Cardiac muscle cell (in vitro differentiated cells and primary cell): ENCODE data around the gene IGSF9. TPM values are rescaled to one million over a fixed set of nuclear protein-coding genes. Genes with fewer than 3 reads are reported as not detected.

Experiments
- DNase-seq, 2 donors: peaks; one replicate each; pipeline versions ENCODE4 v3.0.0 to v3.0.0-alpha.2; 2010 to 2017; ENCODE audit warnings: low read depth in 1 of 2, low spot score in 1 of 2
- H3K27ac ChIP-seq: fragments of 200-600 bp; sonication (generic); 2 replicates; pipeline ENCODE4 v1.5.1; 2016
- H3K27me3 ChIP-seq: fragments of 200-600 bp; sonication (generic); 2 replicates; pipeline ENCODE4 v1.6.0; 2016; ENCODE audit warnings: control low read depth
- H3K36me3 ChIP-seq: fragments of 200-600 bp; sonication (generic); 2 replicates; pipeline ENCODE4 v1.5.1; 2016; ENCODE audit warnings: control low read depth
- H3K4me1 ChIP-seq: fragments of 200-600 bp; sonication (generic); 2 replicates; pipeline ENCODE4 v1.8.1; 2017; ENCODE audit warnings: low read depth, mild to moderate bottlenecking, mixed run types
- H3K4me3 ChIP-seq: fragments of 200-600 bp; sonication (generic); 2 replicates; pipeline ENCODE4 v1.5.1; 2016; ENCODE audit warnings: mild to moderate bottlenecking
- H3K9me3 ChIP-seq: fragments of 200-600 bp; sonication (generic); 2 replicates; pipeline ENCODE4 v1.5.1; 2017; ENCODE audit warnings: low read depth, mild to moderate bottlenecking, control low read depth
- CTCF ChIP-seq: IDR thresholded peaks from 2 replicates; pipeline ENCODE4 v1.5.1; 2012; ENCODE audit warnings: low read depth, mild to moderate bottlenecking, low read length
- polyA plus RNA-seq: library from polyadenylated mRNA; unstranded; fragments of >200 nt; fragmentation: Nextera tagmentation; extraction: Ambion mirVana; gene quantifications from 2 replicates; pipeline ENCODE4 v1.2.1, GENCODE V29; 2016
- total RNA-seq: library from RNA; depleted of rRNA; stranded (reverse); fragments of >200 nt; gene quantifications from 2 replicates; pipeline ENCODE4 v1.2.3, GENCODE V29; 2016

IGSF9 gene
- total and polyA plus RNA-seq, 2 experiments from 2014 or later = 1.7 to 2.3 TPM

DNA sequence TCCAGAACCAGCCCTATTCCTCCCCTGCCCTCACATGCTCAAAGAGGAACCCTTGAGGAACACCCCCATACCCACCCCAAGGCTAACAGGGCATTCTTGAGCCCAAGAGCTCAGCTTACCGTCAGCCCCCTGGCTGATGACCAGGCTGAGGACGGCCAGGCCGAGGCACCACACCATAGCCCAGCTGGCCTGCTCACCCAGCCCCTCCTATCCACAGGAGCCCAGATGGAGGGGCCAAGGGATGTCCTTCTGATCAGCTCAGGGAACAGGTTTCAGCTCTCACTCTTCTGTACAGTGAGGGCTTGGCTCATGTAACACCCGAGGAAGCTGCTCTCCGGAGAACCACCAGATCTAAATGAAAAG, 2.2 kb downstream of the IGSF9 start:
- Histone ChIP-seq H3K27ac (no peak overlapping the region), H3K27me3 (no peaks in the 10 kb centered on the region), H3K9me3 (no peaks in the 10 kb centered on the region), H3K4me3 (no peak overlapping the region), H3K4me1 (no peaks in the 10 kb centered on the region), H3K36me3 (no peaks in the 10 kb centered on the region)
- no peak for DNase-seq
- TF ChIP-seq CTCF = no peak

DNA sequence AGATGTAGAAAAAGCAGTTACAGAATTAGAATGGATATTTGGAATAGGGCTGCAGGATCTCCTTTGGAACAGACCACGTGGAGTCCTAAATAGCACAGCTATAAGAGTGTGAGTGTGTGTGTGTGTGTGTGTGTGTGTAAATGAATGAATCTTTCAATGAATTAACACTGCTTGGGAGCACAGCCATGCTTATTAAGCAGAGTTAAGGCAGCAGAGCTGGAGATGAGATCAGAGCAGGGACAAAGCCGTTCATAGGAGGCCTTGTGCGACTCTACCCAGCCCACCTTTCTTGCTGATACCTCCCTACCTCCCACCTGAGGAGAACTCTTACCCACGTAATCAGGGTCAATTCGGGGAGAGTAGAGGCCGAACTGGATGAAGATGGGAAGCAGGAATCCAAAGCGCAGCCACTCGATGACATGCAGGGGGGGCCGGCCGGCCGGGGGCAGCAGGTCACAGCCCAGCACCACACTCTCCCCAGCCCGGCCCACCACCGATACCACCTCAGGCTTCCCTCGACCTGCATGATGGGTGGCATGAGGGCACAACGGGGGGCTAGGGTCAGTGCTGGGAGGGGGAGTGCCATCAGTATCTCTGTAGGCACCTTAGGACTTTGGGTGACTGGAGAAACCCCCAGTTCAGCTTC, 2.7 kb downstream of the IGSF9 start:
- Histone ChIP-seq H3K4me1 (no peaks in the 10 kb centered on the region), H3K27ac (no peak overlapping the region), H3K27me3 (no peaks in the 10 kb centered on the region), H3K36me3 (no peaks in the 10 kb centered on the region), H3K9me3 (no peaks in the 10 kb centered on the region), H3K4me3 (no peak overlapping the region)
- no peak for TF ChIP-seq CTCF
- no peak for DNase-seq

DNA sequence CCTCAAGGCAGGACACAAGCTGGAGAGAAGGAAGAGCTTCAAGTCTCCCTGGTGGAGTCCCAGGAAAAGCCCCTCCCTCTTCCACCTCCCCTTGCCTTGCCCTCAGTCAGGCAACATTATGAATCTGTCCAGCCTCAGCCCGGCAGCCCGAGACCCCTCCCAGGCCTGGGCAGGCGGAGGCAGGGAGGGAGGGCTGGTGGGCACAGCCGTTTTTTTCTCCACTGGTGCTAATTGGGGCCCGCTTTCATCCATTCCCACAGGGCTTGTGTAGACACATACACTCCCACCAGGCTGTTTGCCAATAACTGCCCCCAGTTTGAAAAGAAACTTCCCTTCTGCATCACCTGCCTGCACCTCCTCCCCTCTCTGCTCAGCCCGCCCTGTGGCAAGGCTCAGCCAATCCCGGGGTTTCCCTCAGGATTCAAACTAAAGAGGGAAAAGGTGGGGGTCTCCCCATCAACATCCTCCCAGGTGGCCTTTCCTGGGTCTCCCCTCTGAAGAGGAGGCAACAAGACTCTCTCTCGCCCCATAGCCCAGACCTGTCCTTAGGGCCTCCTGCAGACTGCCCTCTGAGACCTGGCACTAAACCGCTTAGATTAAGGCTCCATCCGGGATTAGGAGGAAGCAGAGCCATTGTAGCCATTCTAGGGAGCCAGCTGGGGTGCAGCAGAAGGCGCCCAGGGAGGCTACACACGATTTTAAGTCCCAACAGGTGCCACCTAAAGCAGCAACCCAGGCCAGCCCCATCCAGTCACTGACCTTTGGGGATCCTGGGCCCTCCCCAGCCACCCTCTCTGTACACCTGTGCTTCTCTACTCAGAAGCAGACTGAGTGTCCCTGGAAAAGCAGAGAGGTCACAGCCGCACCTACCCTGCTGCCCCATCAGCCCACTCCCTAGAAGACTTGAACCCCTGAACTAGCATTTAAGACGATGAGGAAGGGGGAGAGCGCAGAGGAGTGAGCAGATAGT, 3.5 kb downstream of the IGSF9 start:
- Histone ChIP-seq H3K4me3 (no peak overlapping the region), H3K27ac (no peak overlapping the region), H3K4me1 (peaks cover 4% of the 10 kb centered on the region), H3K9me3 (no peaks in the 10 kb centered on the region), H3K27me3 (no peaks in the 10 kb centered on the region), H3K36me3 (no peaks in the 10 kb centered on the region)
- TF ChIP-seq CTCF = no peak
- no peak for DNase-seq

GRCh38 chr1:159941141-159941540, 4.3 kb downstream of the IGSF9 start:
- TF ChIP-seq CTCF = no peak
- Histone ChIP-seq H3K27ac (no peak overlapping the region), H3K4me3 (no peak overlapping the region)

DNA sequence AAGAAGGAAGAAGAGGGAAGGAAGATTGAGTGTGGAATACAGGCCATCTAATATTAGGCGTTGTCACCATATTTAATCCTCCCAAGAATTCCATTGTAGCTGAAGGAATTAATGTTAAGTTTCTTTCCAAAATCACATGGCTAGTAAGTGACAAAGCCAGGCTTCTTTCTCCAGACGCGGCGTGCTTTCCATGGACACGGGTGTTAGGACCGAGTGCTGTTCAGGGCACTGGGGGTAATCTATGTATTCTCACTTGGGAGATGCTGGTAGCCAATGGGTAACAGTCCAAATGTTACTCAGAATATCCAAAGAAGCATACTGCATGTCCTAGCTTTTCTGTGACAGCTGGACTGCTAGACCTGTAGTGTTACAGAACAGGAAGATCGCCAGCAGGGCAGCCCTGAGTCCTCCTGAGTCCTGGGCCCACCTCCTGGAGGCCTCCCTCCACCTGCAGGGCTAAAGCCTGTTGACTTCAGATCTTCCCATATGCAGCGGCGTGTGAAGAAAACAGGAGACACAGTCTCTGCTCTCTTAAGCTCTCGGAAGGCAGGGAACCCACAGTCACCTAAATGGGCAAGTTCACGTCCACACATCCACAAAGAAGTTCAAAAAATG, 5.3 kb downstream of the IGSF9 start:
- no peak for TF ChIP-seq CTCF
- H3K27me3 ChIP-seq = no peaks in the 10 kb centered on the region
- H3K4me1 ChIP-seq = peaks cover 6% of the 10 kb centered on the region
- no peaks in the 10 kb centered on the region for H3K36me3 ChIP-seq
- no peak overlapping the region for H3K4me3 ChIP-seq
- H3K9me3 ChIP-seq = no peaks in the 10 kb centered on the region
- H3K27ac ChIP-seq = no peak overlapping the region
- DNase-seq = no peak

More at GRCh38 chr1:159941141-159941540, 4.3 kb downstream of the IGSF9 start:
- Histone ChIP-seq H3K36me3 (no peaks in the 10 kb centered on the region), H3K4me1 (peaks cover 6% of the 10 kb centered on the region), H3K9me3 (no peaks in the 10 kb centered on the region), H3K27me3 (no peaks in the 10 kb centered on the region)
- no peak for DNase-seq
